HG03432 (cell line): ENCODE data around the gene STUB1.

Experiments used
- ATAC-seq: cut with Tn5 transposase; IDR thresholded peaks from one replicate; pipeline ENCODE4 v1.9.1; 2021; ENCODE audit warnings: mild to moderate bottlenecking, moderate library complexity; ENCODE audit not compliant: unreplicated experiment

Gene STUB1

GRCh38 chr16:693766-694165 is 13.6 kb downstream of the STUB1 start:
- no peak for ATAC-seq

- ATAC-seq, result no peak
These were observed 14.1 kb downstream of the STUB1 start for GRCh38 chr16:694187-694862.

- ATAC-seq, result no peak
These were observed 14.7 kb downstream of the STUB1 start for GRCh38 chr16:694863-695354.

DNA sequence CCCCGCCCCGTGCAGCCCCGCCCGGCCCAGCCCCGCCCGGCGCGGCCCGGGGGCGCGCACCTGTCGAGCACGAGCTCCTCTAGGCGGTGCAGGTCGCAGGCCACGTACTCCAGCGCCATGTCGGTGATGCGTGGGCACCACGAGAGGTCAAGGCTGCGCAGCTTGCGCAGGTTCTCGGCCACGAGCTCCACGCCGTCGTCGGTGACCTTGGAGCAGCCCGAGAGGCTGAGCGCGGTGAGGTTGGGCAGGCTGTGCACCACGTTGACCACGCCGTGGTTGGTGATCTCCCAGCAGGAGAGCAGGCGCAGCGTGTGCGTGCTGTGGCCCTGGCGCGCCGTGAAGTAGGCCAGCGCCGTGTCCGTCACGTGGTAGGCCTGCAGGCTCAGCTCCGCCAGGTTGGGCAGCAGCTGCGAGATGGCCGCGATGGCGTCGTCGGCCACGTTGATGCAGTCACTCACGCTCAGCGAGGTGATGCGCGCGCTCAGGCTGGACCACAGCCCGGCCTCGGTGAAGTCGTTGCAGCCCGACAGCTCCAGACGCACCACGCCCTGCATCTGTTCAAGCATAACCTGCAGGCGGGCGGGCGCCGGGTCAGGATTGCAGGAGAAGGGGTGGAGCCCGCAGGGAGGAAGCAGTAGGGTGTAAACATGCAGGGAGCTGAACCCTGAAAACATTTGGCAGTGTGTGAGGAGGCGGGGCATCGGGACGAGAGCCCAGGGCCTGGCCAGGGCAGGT is 15.3 kb downstream of the STUB1 start:
- ATAC-seq, result no peak

DNA sequence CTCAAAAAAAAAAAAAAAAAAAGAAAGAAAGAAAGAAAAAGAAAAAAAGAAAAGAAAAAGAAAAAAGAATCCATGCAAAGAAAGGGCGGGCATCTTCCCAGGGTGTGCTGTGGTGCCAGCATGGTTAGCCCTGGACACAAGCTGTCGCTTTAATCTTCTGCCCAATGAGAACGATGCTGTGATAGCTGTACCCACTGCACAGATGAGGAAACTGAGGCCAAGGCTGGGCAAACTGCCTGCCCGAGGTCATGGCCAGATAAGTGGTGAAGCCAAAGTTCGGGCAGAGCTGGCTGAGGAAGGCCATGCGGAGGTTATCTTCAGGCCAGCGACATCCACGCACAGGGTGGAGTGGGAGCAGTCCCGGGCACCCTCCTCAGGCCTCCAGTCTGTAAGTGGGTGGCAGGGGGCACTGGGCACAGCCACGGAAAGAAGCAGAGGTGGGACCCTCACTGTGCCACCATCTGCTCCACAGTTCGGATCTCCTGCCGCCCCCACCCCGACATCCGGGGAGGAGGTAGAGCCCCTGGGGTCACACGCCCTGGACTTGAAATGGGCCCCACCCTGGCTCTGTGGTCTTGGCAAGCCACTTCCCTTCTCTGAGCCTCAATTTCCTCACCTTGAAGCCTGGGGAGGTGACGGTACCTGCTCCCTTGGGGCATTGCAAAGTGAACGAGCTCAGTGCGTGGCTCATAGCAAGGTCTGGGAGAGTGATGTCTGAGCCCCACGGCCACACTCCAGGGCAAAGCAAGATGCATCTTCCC is 18.9 kb downstream of the STUB1 start:
- ATAC-seq, result no peak

DNA sequence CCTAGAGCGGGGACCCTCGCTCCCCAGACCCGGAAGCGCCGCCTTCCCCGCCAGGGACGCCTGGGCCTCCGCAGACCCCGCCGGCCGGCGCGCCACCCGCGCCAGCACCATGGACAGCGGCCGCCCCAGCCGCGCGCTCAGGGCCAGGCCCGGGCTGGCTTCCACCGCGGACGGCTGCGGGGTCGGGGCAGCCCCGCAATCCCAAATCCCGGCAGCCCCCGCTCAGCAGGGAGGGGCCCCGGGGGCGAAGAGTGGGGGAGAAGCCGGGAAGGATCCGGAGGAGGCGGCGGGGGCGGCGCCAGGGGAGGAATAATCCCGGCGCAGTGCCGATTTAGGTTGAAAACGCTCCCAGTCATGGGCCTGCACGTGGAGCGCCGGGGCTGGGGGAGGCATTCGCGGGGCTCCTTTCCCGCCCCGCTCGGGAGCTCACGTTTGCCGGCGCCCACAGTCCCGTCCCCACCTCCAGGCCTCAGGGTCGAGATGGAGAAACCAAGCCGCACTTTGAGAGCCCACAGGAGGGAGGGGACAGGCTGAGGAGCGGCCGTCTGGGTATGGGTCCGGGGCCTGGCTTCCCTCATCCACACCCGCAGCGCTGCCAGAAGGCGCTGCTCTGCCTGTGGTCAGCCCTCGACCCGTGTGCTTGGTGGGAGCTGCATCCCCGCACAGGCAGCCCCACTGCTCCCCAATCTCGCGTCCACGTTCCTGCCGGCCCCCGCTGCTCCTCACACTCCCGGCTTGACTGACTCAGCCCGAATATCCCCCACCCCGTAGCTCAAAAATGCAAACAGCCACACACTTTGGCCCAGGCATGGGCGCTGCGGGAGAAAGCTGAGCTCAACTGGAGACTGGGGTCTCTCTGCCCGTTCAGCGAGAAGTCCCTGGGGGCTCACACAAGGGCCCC is 20.7 kb downstream of the STUB1 start:
- ATAC-seq, result no peak

GRCh38 chr16:702341-702740 is 22.1 kb downstream of the STUB1 start:
- ATAC-seq, result no peak

- ATAC-seq, result no peak
These were observed 23.2 kb downstream of the STUB1 start for GRCh38 chr16:703406-703805.

- no peak for ATAC-seq
These were observed 23.8 kb downstream of the STUB1 start for GRCh38 chr16:704047-704446.

DNA sequence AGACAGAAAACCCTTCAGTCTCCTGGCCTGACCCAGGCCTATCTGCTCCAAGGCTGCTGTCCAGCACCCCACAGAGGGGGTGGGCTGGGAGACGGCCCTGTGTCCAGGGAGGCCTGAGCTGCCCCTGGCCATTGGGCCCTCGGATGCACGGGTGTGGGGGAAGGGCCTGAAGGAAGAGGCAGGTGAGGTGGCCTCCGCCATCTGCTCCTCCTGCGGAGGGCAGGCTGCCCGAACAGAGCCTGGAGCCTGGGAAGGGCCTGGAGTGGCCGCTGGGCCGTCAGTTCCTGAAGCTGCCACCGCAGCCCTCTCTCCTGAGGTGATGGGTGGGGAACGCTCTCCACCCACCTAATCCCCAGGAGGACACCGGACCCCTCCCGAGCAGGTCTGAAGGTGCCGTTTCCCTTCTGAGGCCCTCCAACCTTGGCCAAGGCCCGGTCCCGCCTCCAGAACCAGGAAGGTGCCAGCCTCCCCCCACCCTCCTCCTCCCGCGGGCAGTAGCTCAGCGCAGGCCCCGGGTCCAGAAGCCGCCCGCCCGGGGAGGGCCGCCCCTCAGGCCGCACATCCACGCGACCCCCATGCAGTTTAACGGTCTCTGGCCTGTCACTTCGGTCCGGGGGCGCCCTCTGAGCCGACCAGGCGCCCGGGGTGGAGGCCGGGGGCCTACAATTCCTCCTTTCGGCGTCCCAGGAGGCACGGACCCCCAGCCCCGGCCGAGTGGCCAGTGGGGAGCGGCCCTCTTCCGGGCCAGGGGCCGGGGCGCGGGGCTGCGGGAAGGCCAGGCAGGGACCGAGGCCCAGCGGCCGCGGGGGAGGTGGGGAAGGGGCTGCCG is 24.6 kb downstream of the STUB1 start:
- no peak for ATAC-seq

DNA sequence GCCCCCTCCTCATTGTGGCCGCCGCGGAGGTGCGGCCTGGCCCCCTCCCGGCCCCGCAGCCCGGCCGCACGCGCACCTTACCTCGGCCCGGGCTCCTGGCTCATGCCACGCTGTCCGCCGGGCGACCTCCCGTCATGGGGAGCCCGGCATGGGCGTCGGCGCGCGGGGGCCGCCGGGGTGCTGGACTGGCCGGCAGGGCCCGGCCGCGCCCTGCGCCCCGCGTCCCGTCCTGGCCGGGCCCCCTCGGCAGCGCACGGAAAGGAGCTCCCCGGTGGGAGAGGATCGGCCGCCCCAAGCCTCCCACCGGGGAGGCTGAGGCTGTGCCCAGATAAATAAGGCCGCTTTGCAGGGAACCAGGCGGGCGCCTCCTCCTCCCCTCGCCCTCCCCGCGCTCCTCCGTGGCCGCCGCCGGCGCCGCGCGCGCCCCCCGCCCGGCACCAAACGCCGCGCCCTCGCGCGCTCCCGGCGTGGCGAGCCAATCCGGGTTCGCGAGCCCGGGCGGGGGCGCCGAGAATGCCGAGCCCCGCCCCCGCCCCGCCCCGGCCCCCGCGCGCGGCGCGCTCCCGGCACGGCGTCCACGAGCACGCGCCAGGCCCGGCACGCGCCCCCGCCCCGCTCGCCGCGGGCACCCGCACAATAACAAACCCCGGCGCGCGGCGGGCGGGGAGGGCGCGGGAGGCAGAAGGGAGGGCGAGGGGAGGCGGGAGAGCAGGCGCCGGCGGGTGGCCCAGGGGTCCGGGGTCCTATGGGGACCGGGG is 25.4 kb downstream of the STUB1 start, which contains the start of gene FBXL16:
Gene FBXL16 (minus strand): TSS at position 371 of the 758 bp plus-strand sequence. CDS start 8,396 bp downstream, outside the sequence.
- no peak for ATAC-seq

DNA sequence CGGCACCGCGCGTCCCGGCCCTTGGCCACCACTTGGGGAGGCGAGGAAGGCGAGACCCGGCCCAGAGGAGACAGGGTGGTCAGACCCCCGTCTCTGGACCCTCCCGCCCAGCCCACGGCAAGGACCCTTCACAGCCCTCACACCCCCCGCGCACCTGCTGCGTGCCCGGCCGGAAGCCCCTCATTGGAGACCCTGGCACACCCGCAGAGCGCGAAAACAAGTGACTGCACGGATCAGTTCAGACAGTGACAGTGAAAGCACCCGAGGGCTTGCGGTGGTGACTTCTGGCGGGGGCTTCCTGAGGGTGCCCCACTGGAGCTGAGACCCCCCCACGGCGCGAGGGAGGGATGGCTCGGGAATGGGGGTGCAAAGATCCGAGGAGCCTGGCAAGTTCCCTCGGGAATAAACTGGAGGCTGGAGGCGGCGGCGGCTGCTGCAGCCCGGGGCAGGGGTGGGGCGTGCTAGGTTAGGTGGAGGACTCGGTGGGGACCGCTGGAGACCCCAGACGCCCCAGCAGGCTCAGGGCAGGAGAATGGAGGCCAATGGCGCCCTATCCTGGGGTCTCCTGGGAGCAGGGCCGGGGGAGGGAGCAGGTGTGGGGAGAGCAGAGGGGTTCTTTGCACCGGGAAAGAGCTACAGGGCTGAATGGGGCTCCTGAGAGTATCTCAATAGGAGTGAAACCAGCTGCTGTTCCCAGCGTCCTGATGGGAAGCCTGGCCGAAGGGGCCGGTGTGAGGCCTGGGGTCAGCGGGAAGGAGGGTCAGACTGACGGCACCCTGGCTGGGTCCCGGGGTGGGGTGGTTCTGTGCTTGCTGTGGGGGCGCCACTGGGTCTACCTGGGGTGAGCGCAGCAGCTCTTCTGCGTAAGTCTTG is 26.2 kb downstream of the STUB1 start:
- no peak for ATAC-seq

- ATAC-seq, result no peak
These were observed 26.9 kb downstream of the STUB1 start for GRCh38 chr16:707062-707538.

- no peak for ATAC-seq
These were observed 27.8 kb downstream of the STUB1 start for GRCh38 chr16:708019-708418.

DNA sequence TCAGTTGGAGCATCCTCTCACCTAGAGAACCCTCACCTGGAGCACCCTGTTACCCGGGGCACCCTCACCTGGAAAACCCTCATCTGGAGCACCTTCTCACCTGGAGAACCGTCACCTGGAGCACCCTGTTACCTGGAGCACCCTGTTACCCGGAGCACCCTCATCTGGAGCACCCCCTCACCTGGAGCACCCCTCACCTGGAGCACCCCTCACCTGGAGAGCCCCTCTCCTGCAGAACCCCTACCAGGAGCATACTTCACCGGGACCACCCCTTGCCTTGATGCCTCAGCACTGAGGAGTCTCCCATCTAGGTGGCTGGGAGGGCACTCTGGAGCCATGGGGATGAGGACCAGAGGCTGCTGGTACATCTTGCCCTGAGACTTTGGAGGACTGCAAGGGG is 28.7 kb downstream of the STUB1 start:
- no peak for ATAC-seq

GRCh38 chr16:709566-710499 is 29.6 kb downstream of the STUB1 start:
- no peak for ATAC-seq
